Activated CD4-positive, alpha-beta memory T cell treated with anti-CD3 and anti-CD28 coated beads for 36 hours (primary cell): ENCODE results near the gene UMODL1. TPM values are rescaled to one million over a fixed set of nuclear protein-coding genes. Genes with fewer than 3 reads are reported as not detected.

Experiments used
- CTCF ChIA-PET: fragments of 350-600 bp; sonication (Branson Sonifier 250); formaldehyde crosslinking; loops from one replicate; lab custom pipeline; 2021; ENCODE audit warnings: antibody characterized with exemption, inconsistent platforms; lab: Charles Lee
- POLR2A ChIA-PET: fragments of 350-600 bp; sonication (Branson Sonifier 250); formaldehyde crosslinking; loops from one replicate; lab custom pipeline; 2021; ENCODE audit warnings: antibody characterized with exemption; lab: Charles Lee
- DNase-seq: peaks from one replicate; pipeline ENCODE4 v3.0.0-alpha.2; 2020
- H3K27ac Mint-ChIP-seq: one replicate; pipeline ENCODE4 v1.8.0; 2021; ENCODE audit warnings: mixed read lengths
- H3K27me3 Mint-ChIP-seq: one replicate; pipeline ENCODE4 v1.8.0; 2021; ENCODE audit warnings: mixed read lengths
- H3K36me3 Mint-ChIP-seq: one replicate; pipeline ENCODE4 v1.8.0; 2021; ENCODE audit warnings: mixed read lengths
- H3K4me1 Mint-ChIP-seq: one replicate; pipeline ENCODE4 v1.8.0; 2021; ENCODE audit warnings: low read depth, mixed read lengths
- H3K4me3 Mint-ChIP-seq: one replicate; pipeline ENCODE4 v1.8.0; 2021; ENCODE audit warnings: mild to moderate bottlenecking, mixed read lengths
- H3K9me3 Mint-ChIP-seq: one replicate; pipeline ENCODE4 v1.8.0; 2021; ENCODE audit warnings: mixed read lengths
- intact Hi-C: fragments of 100-400 bp; cut with micrococcal nuclease; formaldehyde crosslinking; loops from one replicate; pipeline ENCODE4 v1.15.1; 2023
- total RNA-seq, 2 experiments: library from RNA; stranded (reverse); gene quantifications; one replicate each; pipeline ENCODE4 v1.2.3, GENCODE V29; 2021

The UMODL1 gene
- total RNA-seq, 2 experiments from 2014 or later: not detected

- Mint-ChIP-seq H3K27me3 (peaks cover 3% of the 10 kb centered on the region), H3K4me1 (no peaks in the 10 kb centered on the region), H3K9me3 (no peaks in the 10 kb centered on the region), H3K27ac (no peak overlapping the region), H3K36me3 (no peaks in the 10 kb centered on the region), H3K4me3 (no peak overlapping the region)
- no peak for DNase-seq
- CTCF ChIA-PET: interaction anchor here (2.4 kb wide), 1 partner anchor 18 kb away, joined by 8 read pairs; no protein-coding TSS in a partner anchor
- POLR2A ChIA-PET: no interaction called here
- intact Hi-C loops: no loop called here
Observed at GRCh38 chr21:42135386-42136052, 64.4 kb downstream of the UMODL1 start.

GRCh38 chr21:42137191-42137904 lies 66.2 kb downstream of the UMODL1 start:
- Mint-ChIP-seq H3K9me3 (no peaks in the 10 kb centered on the region), H3K36me3 (no peaks in the 10 kb centered on the region), H3K4me3 (no peak overlapping the region), H3K4me1 (no peaks in the 10 kb centered on the region), H3K27me3 (peaks cover 3% of the 10 kb centered on the region), H3K27ac (no peak overlapping the region)
- no peak for DNase-seq
- ChIA-PET CTCF (no interaction called here), POLR2A (no interaction called here)
- intact Hi-C loops: no loop called here

GRCh38 chr21:42140196-42140934 lies 69.2 kb downstream of the UMODL1 start:
- no peaks in the 10 kb centered on the region for H3K4me1 Mint-ChIP-seq
- H3K4me3 Mint-ChIP-seq: no peak overlapping the region
- POLR2A ChIA-PET: interaction anchor here (0.7 kb wide), 1 partner anchor 97 kb away, joined by 3 read pairs; no protein-coding TSS in a partner anchor
- peaks cover 3% of the 10 kb centered on the region for H3K27me3 Mint-ChIP-seq
- H3K9me3 Mint-ChIP-seq: no peaks in the 10 kb centered on the region
- intact Hi-C loops: loop anchor here (10.0 kb wide), 1 partner anchor 384 kb away; no protein-coding TSS in a partner anchor
- no peaks in the 10 kb centered on the region for H3K36me3 Mint-ChIP-seq
- no peak for DNase-seq
- CTCF ChIA-PET: interaction anchor here (1.2 to 2.3 kb wide), 2 partner anchors 23 to 24 kb away, joined by 3 to 5 read pairs; no protein-coding TSS in a partner anchor
- H3K27ac Mint-ChIP-seq: no peak overlapping the region

- H3K36me3 Mint-ChIP-seq: no peaks in the 10 kb centered on the region
- H3K27ac Mint-ChIP-seq: no peak overlapping the region
- intact Hi-C loops: loop anchor here (10.0 kb wide), 1 partner anchor 383 kb away; no protein-coding TSS in a partner anchor
- H3K9me3 Mint-ChIP-seq: no peaks in the 10 kb centered on the region
- H3K4me3 Mint-ChIP-seq: no peak overlapping the region
- peaks cover 3% of the 10 kb centered on the region for H3K27me3 Mint-ChIP-seq
- peaks cover 3% of the 10 kb centered on the region for H3K4me1 Mint-ChIP-seq
- ChIA-PET POLR2A (no interaction called here), CTCF (no interaction called here)
- DNase-seq: no peak
Observed at GRCh38 chr21:42141643-42142042, 70.5 kb downstream of the UMODL1 start.

- intact Hi-C loops: loop anchor here (10.0 kb wide), 1 partner anchor 383 kb away; no protein-coding TSS in a partner anchor
- Mint-ChIP-seq H3K4me3 (no peak overlapping the region), H3K27ac (no peak overlapping the region), H3K9me3 (no peaks in the 10 kb centered on the region), H3K27me3 (peaks cover 3% of the 10 kb centered on the region), H3K4me1 (peaks cover 3% of the 10 kb centered on the region), H3K36me3 (no peaks in the 10 kb centered on the region)
- CTCF ChIA-PET: interaction anchor here (8.8 kb wide), 1 partner anchor 119 kb away, joined by 204 read pairs; no protein-coding TSS in a partner anchor
- DNase-seq: no peak
- POLR2A ChIA-PET: no interaction called here
Observed at GRCh38 chr21:42142141-42142540, 71.0 kb downstream of the UMODL1 start.

GRCh38 chr21:42142627-42143026 lies 71.5 kb downstream of the UMODL1 start:
- Mint-ChIP-seq H3K4me3 (no peak overlapping the region), H3K36me3 (no peaks in the 10 kb centered on the region), H3K9me3 (no peaks in the 10 kb centered on the region), H3K27ac (no peak overlapping the region), H3K4me1 (peaks cover 3% of the 10 kb centered on the region), H3K27me3 (peaks cover 3% of the 10 kb centered on the region)
- ChIA-PET CTCF (interaction anchor here (0.7 to 8.8 kb wide), 2 partner anchors 119 to 417 kb away, joined by 6 to 204 read pairs; no protein-coding TSS in a partner anchor), POLR2A (no interaction called here)
- intact Hi-C loops: loop anchor here (10.0 kb wide), 1 partner anchor 382 kb away; no protein-coding TSS in a partner anchor
- DNase-seq: no peak

GRCh38 chr21:42143111-42143510 lies 72.0 kb downstream of the UMODL1 start:
- H3K4me3 Mint-ChIP-seq: no peak overlapping the region
- no peak overlapping the region for H3K27ac Mint-ChIP-seq
- ChIA-PET POLR2A (no interaction called here), CTCF (interaction anchor here (0.7 to 8.8 kb wide), 2 partner anchors 118 to 417 kb away, joined by 6 to 204 read pairs; no protein-coding TSS in a partner anchor)
- H3K9me3 Mint-ChIP-seq: no peaks in the 10 kb centered on the region
- peaks cover 3% of the 10 kb centered on the region for H3K27me3 Mint-ChIP-seq
- peaks cover 3% of the 10 kb centered on the region for H3K4me1 Mint-ChIP-seq
- intact Hi-C loops: loop anchor here (10.0 kb wide), 1 partner anchor 382 kb away; no protein-coding TSS in a partner anchor
- no peaks in the 10 kb centered on the region for H3K36me3 Mint-ChIP-seq
- no peak for DNase-seq

GRCh38 chr21:42144221-42144620 lies 73.1 kb downstream of the UMODL1 start:
- H3K27ac Mint-ChIP-seq: no peak overlapping the region
- ChIA-PET POLR2A (no interaction called here), CTCF (interaction anchor here (1.4 to 8.8 kb wide), 4 partner anchors 106 to 125 kb away, joined by 4 to 204 read pairs (median 6); no protein-coding TSS in a partner anchor)
- peaks cover 3% of the 10 kb centered on the region for H3K4me1 Mint-ChIP-seq
- no peaks in the 10 kb centered on the region for H3K36me3 Mint-ChIP-seq
- intact Hi-C loops: loop anchor here (10.0 kb wide), 1 partner anchor 381 kb away; no protein-coding TSS in a partner anchor
- H3K27me3 Mint-ChIP-seq: peaks cover 3% of the 10 kb centered on the region
- DNase-seq: no peak
- H3K4me3 Mint-ChIP-seq: no peak overlapping the region
- no peaks in the 10 kb centered on the region for H3K9me3 Mint-ChIP-seq

- H3K4me1 Mint-ChIP-seq: peaks cover 3% of the 10 kb centered on the region
- H3K4me3 Mint-ChIP-seq: no peak overlapping the region
- ChIA-PET POLR2A (no interaction called here), CTCF (interaction anchor here (0.6 to 8.8 kb wide), 38 partner anchors 9 to 449 kb away, joined by 3 to 204 read pairs (median 4); no protein-coding TSS in a partner anchor)
- H3K9me3 Mint-ChIP-seq: no peaks in the 10 kb centered on the region
- H3K36me3 Mint-ChIP-seq: no peaks in the 10 kb centered on the region
- intact Hi-C loops: loop anchor here (1.0 to 10.0 kb wide), 5 partner anchors 113 to 380 kb away; no protein-coding TSS in a partner anchor
- H3K27me3 Mint-ChIP-seq: peaks cover 3% of the 10 kb centered on the region
- no peak for DNase-seq
- no peak overlapping the region for H3K27ac Mint-ChIP-seq
Observed at GRCh38 chr21:42144679-42145568, 73.8 kb downstream of the UMODL1 start.

GRCh38 chr21:42145569-42146272 lies 74.6 kb downstream of the UMODL1 start:
- POLR2A ChIA-PET: interaction anchor here (1.0 kb wide), 1 partner anchor 113 kb away, joined by 6 read pairs; no protein-coding TSS in a partner anchor
- H3K4me1 Mint-ChIP-seq: peaks cover 3% of the 10 kb centered on the region
- no peak overlapping the region for H3K4me3 Mint-ChIP-seq
- CTCF ChIA-PET: interaction anchor here (0.6 to 8.8 kb wide), 40 partner anchors 8 to 448 kb away, joined by 3 to 204 read pairs (median 4); no protein-coding TSS in a partner anchor
- no peaks in the 10 kb centered on the region for H3K27me3 Mint-ChIP-seq
- intact Hi-C loops: loop anchor here (1.0 to 10.0 kb wide), 5 partner anchors 113 to 379 kb away; no protein-coding TSS in a partner anchor
- no peak overlapping the region for H3K27ac Mint-ChIP-seq
- no peaks in the 10 kb centered on the region for H3K9me3 Mint-ChIP-seq
- H3K36me3 Mint-ChIP-seq: no peaks in the 10 kb centered on the region
- peak; percentile 75 for DNase-seq
